Measurements from ENCODE around the gene PLXNA4.

- TF ChIP-seq CTCF (IDR thresholded peaks at IDR 0.05) (no peak), POLR2AphosphoS5 (IDR thresholded peaks at IDR 0.05; ENCODE audit: low read depth, low read length) (no peak), TCF7L2 (IDR thresholded peaks at IDR 0.05; ENCODE audit: low read depth, low read length) (no peak)
Measured at GRCh38 chr7:132185150-132185549, 391.1 kb downstream of the PLXNA4 start.

All from Panc1 (cell line).